Lung (tissue), 12 donors: ENCODE results near the gene CDH4. TPM values are rescaled to one million over a fixed set of nuclear protein-coding genes. Genes with fewer than 3 reads are reported as not detected.

ENCODE experiments used
- ATAC-seq: fragments of 200-7000 bp; cut with Tn5 transposase; one replicate; pipeline ENCODE4 v1.9.1; 2020; ENCODE audit warnings: moderate number of reproducible peaks; ENCODE audit not compliant: insufficient read depth, low FRiP score
- DNase-seq, 3 donors: peaks; one replicate each; pipeline ENCODE4 v3.0.0-alpha.2; 2013 to 2017
- H3K27ac ChIP-seq, 2 donors: one replicate each; pipeline ENCODE4 v1.5.1; 2013; ENCODE audit warnings: mild to moderate bottlenecking in 2 of 2, moderate library complexity in 2 of 2, control low read depth in 1 of 2, inconsistent platforms in 1 of 2, low read depth in 1 of 2, low read length in 1 of 2
- H3K27me3 ChIP-seq, 3 donors: one replicate each; pipeline ENCODE4 v1.5.1; 2013; ENCODE audit warnings: low read length in 2 of 3; ENCODE audit not compliant: control insufficient read depth in 3 of 3, insufficient read depth in 3 of 3
- H3K36me3 ChIP-seq, 4 donors: one replicate each; pipeline ENCODE4 v1.5.1; 2013; ENCODE audit warnings: low read length in 4 of 4, mild to moderate bottlenecking in 1 of 4, moderate library complexity in 1 of 4; ENCODE audit not compliant: control insufficient read depth in 4 of 4, insufficient read depth in 4 of 4
- H3K4me1 ChIP-seq, 5 donors: one replicate each; pipeline ENCODE4 v1.5.1; 2013; ENCODE audit warnings: low read length in 5 of 5, mild to moderate bottlenecking in 2 of 5, moderate library complexity in 1 of 5; ENCODE audit not compliant: control insufficient read depth in 5 of 5, insufficient read depth in 5 of 5
- H3K4me3 ChIP-seq: one replicate; pipeline ENCODE4 v1.5.1; 2013; ENCODE audit warnings: mild to moderate bottlenecking, control low read depth, moderate library complexity
- H3K9ac ChIP-seq, 2 donors: one replicate each; pipeline ENCODE4 v1.5.1; 2013; ENCODE audit warnings: low read length in 2 of 2, control low read depth in 1 of 2; ENCODE audit not compliant: insufficient read depth in 1 of 2
- H3K9me3 ChIP-seq, 4 donors: one replicate each; pipeline ENCODE4 v1.5.1; 2013; ENCODE audit warnings: low read length in 3 of 4, mild to moderate bottlenecking in 1 of 4, moderate library complexity in 1 of 4; ENCODE audit not compliant: control insufficient read depth in 4 of 4, insufficient read depth in 3 of 4
- CTCF ChIP-seq: IDR thresholded peaks from 2 replicates; pipeline ENCODE4 v1.5.1; 2012; ENCODE audit warnings: mild to moderate bottlenecking; ENCODE audit errors: control extremely low read depth, extremely low read depth
- WGBS, 2 donors: extraction: QIAGEN DNeasy Blood & Tissue Kit; methylation state at CpG; one replicate each; pipeline ENCODE4 v1.1.7; 2013; 5-methylcytosine and 5-hydroxymethylcytosine counted together
- polyA plus RNA-seq, 2 donors: library from polyadenylated mRNA; stranded (reverse); fragments of 200-250 nt; gene quantifications; one replicate each; pipeline ENCODE4 v1.2.1, GENCODE V29; 2013
- total RNA-seq, 2 donors: library from RNA; depleted of rRNA in 1 of 2; stranded (reverse); fragments of >200 nt in 1 of 2; gene quantifications; one replicate each; pipeline ENCODE4 v1.2.1, GENCODE V29; 2014 to 2021
- donor health status: control.
- donor health status: control.
- donor health status: Bipolar disorder and iron deficiency.
- donor health status: healthy.
- donor health status: DM: yes; HTN: yes; CAD: no.

Gene CDH4
- total and polyA plus RNA-seq, 4 donors: 0.10 to 2.1 (median 0.34) TPM

DNA sequence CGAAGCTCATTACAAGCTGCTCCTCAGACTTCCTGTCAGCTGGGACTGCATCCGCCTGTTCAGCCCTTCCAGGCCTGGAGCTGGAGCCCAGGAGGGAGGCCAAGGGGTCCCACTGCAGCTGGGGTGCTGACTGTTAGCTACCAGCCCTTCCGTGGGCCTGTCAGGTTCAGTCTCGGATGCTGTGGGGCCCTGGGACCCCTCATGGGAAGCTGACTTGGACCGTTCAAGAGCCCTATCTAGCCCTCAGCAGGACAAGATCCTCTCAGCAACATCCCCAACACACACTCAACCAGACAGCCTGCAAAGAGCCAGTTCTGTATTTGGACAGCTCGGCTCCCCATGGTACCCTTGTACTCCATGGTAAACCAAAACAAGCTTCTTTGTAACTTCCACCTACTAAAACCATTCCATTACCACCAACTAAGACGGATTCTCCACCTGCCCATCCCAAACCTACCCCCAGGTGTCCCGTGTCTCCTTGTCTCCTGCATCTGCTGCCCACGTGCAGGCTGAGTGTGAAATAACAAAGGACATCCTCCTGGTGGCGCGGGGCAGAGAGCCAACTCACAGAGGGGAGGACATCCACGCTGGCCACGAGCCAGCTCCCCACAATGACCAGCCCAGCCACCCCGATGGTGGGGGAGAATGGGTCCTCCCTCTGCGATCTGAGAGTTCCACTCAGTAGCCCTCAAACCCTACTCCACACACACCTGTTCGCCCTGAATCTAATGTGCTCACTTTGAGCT is 702.4 kb downstream of the CDH4 start:
- no peak overlapping the region for H3K9ac ChIP-seq
- TF ChIP-seq CTCF: no peak
- H3K36me3 ChIP-seq: no peaks in the 10 kb centered on the region
- no peak overlapping the region for H3K27ac ChIP-seq
- H3K4me3 ChIP-seq: no peak overlapping the region
- no peaks in the 10 kb centered on the region for H3K4me1 ChIP-seq
- H3K9me3 ChIP-seq: no peaks in the 10 kb centered on the region
- 52 to 61% methylated on average over 16 of the region's 16 CpGs for WGBS, 2 donors
- ATAC-seq (no peak), DNase-seq (no peak)
- H3K27me3 ChIP-seq: no peaks in the 10 kb centered on the region

GRCh38 chr20:61955668-61956395 is 703.8 kb downstream of the CDH4 start:
- H3K4me1 ChIP-seq: no peaks in the 10 kb centered on the region
- ATAC-seq (no peak), DNase-seq (no peak)
- no peak overlapping the region for H3K27ac ChIP-seq
- no peaks in the 10 kb centered on the region for H3K27me3 ChIP-seq
- H3K4me3 ChIP-seq: no peak overlapping the region
- no peak overlapping the region for H3K9ac ChIP-seq
- no peak for TF ChIP-seq CTCF
- H3K36me3 ChIP-seq: no peaks in the 10 kb centered on the region
- H3K9me3 ChIP-seq: peaks cover 0 to 1% (median 0%) of the 10 kb centered on the region in 4 donors
- WGBS, 2 donors: 62 to 76% methylated on average over 6 of the region's 6 CpGs

- ATAC-seq (no peak), DNase-seq (peak; percentile 25 to 47 (median 31))
- H3K9ac ChIP-seq: no peak overlapping the region
- H3K9me3 ChIP-seq: peaks cover 0 to 2% (median 0%) of the 10 kb centered on the region in 4 donors
- no peak overlapping the region for H3K27ac ChIP-seq
- H3K4me3 ChIP-seq: no peak overlapping the region
- no peaks in the 10 kb centered on the region for H3K36me3 ChIP-seq
- H3K27me3 ChIP-seq: no peaks in the 10 kb centered on the region
- H3K4me1 ChIP-seq: no peaks in the 10 kb centered on the region
- 46 to 50% methylated on average over 12 of the region's 12 CpGs for WGBS, 2 donors
- no peak for TF ChIP-seq CTCF
Observed at GRCh38 chr20:61956396-61957342, 704.6 kb downstream of the CDH4 start.
